ENCODE data around the gene COMMD7. TPM values are rescaled to one million over a fixed set of nuclear protein-coding genes. Genes with fewer than 3 reads are reported as not detected.

COMMD7 gene
- total RNA-seq (2014; rRNA removed; shearing (Covaris generic)) = 25.1 and 29.2 TPM in 2 replicates
- polyA plus RNA-seq (2014; cell fraction: nucleus; rRNA removed) = 17.6 and 24.0 TPM in 2 replicates

DNA sequence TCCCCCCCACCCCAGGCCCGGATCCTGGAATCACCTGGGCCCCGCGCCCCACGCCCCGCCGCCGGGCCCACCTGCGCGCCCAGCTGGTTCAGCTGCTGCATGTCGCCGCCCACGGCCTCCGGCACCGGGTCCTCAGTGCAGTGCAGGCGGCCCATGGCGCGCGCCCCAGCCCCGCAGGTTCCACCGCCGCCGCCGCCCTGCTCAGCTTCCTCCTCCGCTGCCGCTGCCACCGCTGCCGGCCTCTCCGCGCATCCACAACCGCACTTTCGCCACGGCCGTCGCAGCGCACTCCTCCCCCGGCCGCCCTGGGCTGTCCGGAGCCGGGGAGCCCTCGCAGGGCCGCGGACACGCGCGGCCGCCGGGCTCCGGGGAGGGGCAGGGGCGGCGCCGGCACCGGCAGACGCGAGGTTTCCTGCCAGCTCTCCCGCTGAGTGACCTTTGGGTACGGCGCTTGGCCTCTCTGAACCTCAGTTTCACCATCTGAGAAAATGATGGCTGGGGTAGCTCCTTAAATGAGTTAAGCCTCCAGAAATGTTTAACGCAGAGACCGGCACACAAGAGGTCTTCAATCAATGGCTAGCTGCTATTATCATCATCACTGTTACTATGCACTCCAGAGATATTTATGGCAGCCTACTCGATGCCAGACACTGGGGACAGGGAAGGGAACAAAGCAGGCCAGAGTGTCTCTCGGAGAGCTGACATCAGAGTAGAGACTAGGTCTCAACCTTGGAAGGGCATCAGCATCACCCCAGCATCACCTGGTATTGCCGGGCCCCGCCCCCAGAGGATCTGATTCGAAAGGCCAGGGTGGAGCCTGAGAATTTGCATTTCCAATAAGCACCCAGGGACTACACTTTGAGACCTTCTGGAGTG, at the start of gene COMMD7:
Gene COMMD7, minus strand, starts transcription at position 231 of the 876 bp plus-strand sequence. Its CDS starts 76 bp downstream, at position 155.
- DNase-seq (ENCODE audit: extremely low read depth, low read depth) = no peak

DNA sequence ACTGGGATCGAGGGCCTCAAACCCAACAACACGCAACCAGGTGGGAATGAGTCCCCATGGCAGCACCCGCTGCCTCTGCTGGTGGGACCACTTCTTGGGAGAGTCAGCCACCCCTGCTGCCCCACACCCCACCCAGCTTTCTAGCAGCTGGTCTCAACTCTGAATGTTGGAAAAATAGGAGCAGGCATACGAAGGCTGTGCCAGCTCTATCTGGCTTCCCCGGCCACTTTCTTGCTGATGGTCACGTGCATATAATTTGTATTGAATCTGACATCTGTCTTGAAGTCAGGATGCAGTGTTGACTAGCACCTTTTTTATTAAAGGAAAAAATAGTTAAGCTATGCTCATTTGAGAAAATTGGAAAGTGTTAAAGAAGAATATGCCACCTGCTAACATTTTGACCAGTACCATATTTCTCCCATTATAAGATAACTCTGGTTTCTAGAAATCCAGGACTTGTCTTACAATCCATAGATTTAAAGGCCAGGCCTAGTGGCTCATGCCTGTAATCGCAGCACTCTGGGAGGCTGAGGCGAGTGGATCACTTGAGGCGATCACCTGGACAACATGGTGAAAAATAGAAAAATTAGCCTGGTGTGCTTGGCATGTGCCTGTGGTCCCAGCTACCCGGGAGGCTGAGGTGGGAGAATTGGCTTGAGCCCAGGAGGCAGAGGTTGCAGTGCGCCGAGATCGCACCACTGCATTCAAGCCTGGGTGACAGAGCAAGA, 49.6 kb upstream of the COMMD7 start:
- DNase-seq (ENCODE audit: extremely low read depth, low read depth) = no peak

DNA sequence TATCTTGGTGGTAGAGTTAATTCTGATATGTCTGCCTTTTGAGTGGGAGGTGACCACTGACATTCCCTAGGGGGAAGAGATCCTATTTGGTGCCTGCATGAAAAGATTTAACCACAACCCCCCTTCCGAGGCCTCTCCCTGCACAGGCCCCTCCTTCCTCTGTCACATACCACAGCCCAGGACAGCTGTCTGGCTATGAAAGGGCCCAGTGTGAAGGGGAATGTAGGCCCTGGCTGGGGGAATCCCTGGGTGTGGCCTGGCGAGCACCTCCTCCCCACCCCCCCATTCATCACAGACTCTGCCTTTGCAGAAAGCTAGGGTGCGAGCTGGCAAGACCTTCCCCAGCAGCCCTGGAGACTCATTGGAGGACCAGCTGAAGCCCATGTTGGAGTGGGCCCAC, 49.0 kb upstream of the COMMD7 start:
- DNase-seq (ENCODE audit: extremely low read depth, low read depth) = no peak

DNA sequence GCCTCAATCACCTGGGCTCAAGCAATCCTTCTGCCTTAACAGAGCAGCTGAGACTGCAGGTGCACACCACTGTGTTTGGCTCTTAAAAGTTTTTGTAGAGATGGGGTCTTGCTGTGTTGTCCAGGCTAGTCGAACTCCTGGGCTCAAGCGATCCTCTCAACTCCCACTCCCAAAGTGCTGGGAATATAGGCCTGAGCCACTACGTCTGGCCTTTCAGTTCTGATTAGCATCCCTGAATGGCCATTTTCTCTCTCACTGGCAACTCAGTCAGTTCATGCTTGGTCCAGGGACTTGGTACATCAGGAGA, 47.4 kb upstream of the COMMD7 start:
- DNase-seq (ENCODE audit: extremely low read depth, low read depth) = no peak

DNA sequence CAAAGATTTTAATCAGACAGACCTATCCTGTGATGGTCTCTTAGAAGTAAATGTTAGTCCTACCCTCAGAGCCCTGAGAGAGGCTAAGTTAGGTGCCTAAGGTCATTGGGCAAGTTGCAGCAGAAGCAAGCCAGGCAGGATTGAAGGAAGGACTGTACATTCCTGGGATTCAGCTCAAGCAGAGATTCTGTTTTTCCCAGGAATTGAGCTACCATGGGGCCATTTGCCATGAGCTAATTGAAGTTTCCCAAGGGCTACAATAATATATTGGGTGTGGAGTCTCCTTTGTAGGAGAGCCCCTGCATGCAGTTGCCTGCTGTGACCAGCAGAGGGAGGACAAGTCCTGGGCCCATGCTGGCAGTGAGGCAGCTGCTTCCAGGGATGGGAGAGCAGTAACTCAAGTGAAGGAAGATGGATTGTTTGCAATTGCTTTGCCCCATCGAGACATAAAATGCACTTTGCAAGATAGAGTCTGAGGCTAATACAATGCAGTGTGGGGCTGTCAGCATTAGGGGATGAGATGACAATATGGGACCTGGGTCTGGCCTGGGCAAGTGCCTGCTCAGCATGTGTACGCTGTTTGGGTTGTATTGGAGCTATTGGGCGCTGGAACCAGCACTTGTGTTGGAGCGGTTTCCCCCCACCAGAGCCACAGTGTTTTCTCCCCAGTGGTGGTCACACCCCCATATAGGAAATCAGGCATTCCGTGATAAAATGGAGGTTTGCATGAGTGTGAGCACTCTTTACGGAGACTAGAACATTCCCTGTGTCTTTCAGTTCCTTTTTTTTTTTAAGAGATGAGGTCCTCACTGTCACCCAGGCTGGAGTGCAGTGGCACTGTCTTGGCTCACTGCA, 46.9 kb upstream of the COMMD7 start:
- DNase-seq (ENCODE audit: extremely low read depth, low read depth) = peak; percentile 48

DNA sequence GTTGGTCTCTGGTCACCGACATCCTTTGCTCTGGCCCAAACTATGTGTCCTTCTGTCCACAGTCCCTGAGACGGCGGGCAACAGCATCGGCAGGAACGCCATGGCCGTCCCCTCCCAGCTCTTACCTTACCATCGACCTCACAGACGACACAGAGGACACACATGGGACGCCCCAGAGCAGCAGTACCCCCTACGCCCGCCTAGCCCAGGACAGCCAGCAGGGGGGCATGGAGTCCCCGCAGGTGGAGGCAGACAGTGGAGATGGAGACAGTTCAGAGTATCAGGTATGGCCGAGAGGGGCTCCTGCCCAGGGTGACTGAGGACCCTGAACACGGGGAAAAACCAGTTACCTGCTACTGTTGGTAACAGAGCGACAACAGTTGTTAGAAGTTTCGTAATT, 43.9 kb upstream of the COMMD7 start:
- DNase-seq (ENCODE audit: extremely low read depth, low read depth) = no peak

DNA sequence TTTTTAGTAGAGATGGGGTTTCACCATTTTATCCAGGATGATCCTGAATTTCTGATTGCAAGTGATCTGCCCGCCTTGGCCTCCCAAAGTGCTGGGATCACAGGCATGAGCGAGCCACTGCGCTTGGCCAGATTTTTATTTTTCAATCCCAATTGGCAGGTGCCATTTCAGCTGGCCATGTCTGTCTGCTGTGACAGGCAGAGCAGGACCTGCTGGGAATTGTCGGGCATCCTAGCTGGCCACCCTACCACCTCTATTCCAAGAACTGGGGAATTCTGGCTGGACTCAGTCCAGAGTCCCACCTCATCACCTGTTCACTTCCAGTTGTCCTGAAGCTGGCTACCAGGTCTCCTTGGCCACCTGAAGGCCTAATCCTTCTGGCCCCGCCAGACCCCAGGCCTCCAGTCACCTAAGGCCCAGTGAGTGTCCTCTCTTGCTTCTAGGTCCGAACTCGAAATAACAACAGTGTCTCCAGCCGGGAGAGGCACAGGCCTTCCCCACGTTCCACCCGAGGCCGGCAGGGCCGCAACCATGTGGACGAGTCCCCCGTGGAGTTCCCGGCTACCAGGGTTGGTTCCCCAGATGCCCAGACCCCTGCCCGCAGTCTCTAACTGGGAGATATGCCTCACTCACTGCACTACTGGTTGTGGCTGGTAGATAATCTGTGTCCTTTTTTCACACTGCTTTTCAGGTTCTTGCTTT, 42.9 kb upstream of the COMMD7 start:
- no peak for DNase-seq (ENCODE audit: extremely low read depth, low read depth)

DNA sequence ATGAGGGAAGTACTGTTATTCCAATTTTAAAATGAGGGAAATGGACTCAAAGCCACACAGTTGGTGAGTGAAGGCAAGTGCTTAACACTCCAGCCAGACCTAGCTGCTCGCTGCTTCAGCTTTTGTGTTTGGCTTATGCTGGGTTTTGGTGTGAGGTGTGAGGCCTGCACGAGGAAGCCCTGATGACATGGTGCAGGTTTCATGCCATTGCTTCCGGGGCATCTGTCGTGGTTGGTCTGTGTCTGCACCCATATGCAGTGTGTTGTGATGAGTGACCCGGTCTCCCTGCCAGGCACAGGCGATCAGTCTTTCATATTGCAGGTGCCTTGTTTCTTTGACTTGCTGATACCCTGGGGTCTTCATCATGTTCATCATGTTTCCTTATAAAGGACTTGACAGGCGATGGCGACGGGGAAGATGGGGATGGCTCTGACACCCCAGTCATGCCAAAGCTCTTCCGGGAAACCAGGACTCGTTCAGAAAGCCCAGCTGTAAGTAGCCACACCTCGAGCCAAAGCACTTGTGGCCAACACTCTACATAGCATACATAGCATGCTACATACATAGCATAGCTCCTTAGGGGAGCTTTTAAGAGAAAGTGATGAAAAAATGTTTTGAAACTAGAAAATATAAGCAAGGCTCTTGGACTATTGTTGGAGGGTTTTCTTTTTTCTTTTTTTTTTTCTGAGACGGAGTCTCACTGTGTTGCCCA, 41.3 kb upstream of the COMMD7 start:
- DNase-seq (ENCODE audit: extremely low read depth, low read depth) = no peak

DNA sequence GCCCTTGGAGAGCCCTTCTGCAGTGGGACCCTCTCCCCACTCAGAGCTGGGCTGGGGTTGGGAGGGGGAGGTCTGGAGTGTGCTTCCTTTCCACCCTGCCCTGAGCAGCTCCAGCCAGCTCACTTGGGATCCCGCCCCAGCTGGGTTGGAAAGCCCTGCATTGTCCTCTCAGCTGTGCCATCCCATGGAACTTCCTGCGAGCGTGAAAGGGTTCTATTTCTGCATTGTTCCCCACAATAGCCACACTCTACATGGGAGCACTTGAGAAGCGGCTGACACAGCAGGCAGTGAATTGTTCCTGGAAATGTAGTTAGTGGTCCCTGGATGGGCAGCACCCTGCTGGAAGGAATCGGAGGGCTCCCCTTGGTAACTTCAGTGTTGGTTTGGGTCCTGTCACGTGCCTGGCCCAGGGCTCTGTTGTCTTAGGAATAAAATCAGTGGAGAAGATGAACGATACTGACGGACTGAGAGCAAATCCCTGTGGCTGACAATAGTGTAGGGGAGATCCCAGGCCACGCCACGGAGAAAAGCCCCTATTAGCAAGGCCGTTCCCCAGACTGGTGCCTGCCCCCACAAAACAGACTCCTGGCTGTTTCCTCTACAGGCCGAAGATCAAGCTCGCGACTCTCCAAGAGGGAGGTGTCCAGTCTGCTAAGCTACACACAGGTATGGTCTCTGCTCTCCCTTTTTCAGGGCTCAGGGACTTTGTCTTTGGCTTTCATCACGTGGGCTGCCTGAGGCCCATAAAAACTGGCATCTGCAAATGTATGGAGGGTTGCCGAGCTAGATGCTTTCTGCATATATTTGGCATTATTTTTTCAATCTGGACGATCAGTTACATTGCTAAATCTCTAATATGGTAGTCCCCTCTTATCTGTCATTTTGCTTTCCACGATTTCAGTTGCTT, 37.7 kb upstream of the COMMD7 start:
- DNase-seq (ENCODE audit: extremely low read depth, low read depth) = no peak

DNA sequence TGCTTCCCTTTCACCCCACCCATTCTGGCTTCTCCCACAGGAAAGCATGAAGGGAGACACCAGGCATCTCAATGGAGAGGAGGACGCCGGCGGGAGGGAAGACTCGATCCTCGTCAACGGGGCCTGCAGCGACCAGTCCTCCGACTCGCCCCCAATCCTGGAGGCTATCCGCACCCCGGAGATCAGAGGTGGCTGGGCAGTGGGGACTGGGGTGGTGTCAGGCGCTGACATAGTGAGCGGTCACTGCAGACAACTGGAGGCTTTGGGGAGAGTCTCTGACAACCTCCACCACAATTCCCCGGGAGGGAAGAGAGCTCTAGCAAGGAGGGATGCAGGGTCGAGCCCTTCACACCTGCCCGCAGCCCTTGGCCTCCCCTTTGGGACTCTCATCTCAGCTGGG, 37.0 kb upstream of the COMMD7 start:
- no peak for DNase-seq (ENCODE audit: extremely low read depth, low read depth)

DNA sequence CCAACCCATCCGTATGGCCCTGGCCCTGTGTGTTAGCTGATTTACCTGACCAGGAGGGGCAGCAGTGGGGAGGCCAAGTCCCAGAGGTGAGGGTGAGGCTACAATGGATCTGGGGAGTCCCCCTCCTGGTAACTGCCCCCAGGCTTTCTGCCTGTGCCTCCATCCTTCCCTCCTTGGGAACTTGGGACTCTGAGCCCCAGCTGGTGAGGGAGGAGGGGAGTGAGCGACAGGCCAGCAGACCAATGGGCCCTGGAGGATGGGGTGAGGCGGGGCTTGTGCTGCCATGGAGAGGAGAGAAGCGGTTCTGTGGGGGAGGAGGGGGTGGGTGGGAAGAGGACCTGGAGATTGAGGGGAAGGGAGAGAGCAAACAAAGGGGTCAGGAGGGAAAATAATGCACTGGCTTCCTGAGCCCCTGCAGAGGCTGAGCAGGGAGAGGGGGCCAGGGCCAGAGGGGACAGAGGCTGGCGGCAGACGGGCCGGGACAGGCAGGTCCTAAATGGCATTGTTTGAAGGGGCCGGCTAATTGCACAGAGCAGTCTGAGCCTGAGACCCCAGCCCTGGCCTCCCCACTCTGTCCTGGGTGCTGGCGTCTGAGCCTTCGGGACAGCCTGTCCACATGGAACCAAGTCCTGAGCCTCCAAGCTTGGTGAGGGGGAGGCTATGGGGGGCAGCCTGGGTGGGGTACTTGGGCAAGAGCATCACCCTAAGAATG, 36.4 kb upstream of the COMMD7 start:
- no peak for DNase-seq (ENCODE audit: extremely low read depth, low read depth)

DNA sequence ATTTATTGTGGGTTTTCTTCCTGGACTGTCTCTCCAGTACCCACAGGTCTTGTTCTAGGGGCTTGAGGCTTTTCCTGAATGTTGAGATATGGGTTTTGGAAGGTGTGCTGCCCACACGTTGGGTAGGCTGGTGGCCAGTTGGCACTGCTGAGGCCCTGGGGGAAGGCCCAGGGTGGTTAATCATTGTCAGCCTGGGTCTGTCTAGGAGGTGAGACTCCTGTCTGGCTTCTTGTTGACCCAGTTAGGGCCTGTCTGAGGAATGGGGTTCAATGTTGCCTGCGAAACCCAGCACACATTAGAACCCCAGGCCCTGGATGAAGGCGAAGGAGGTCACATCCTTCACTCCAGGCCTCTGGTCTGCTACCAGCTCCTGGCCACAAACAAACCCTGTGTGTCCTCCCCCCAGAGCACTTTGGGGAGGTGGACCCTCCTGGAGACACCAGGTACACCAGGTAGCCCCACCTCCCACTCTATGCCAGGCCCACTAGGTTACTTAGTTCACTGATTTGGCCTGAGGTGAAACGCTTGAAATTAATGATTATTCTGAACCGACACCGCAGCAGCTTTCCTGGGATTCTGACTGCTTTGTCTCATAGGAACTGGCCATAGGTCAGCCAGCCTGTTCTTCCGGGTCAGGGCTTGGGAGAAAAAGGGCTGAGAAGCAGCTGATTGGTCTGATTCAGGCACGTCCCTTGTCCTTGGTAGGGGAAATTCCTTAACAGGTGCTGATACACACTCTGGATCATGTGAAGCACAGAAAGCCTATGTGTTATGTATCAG, 34.1 kb upstream of the COMMD7 start:
- no peak for DNase-seq (ENCODE audit: extremely low read depth, low read depth)

DNA sequence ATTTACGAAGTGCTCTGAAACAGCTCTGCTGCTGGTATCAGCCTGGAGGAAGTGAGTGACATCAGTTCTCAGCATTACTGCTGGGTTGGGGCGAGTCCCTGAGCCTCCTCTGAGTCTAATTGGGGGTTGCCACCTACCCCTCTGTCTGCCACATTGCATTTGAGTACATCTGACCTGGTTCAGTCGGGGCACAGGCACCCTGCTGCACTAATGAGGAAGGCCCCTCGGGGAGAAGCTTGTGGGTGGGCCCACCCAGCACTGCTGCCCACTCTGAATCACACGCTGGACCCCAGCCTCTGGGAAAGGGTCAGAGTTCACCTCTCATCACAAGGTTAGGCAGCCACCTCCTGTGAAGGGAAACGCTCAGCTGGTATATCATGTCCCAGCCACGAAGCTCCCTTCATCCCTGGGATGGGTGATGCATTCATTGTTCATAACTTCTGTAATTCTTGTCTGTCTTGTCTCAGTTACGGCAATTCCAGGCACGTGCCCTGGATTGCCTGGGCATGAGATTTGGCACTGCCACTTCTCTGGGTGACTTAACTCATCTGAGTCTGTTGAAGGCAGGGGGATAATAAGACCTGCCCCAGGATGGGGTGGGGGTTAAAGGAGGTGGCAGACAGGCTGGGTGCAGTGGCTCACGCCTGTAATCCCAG, 32.2 kb upstream of the COMMD7 start:
- no peak for DNase-seq (ENCODE audit: extremely low read depth, low read depth)

DNA sequence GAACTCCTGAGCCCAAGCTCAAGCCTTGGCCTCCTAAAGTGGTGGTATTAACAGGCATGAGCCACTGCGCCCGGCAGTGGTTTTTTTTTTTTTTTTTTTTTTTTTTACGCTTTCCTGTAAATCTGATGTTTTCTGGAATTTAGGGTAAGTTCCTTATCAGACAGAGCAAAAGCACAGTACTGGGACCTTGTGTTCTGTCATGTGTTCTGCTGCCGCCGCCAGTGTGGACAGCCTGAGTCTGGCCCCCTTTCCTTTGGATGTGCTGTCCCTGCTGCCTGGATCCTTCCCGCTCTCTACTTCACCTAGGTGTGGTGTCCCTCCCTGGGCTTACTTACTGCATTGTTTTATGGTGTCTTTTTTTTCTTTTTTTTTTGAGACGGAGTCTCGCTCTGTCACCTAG, 30.6 kb upstream of the COMMD7 start:
- no peak for DNase-seq (ENCODE audit: extremely low read depth, low read depth)

DNA sequence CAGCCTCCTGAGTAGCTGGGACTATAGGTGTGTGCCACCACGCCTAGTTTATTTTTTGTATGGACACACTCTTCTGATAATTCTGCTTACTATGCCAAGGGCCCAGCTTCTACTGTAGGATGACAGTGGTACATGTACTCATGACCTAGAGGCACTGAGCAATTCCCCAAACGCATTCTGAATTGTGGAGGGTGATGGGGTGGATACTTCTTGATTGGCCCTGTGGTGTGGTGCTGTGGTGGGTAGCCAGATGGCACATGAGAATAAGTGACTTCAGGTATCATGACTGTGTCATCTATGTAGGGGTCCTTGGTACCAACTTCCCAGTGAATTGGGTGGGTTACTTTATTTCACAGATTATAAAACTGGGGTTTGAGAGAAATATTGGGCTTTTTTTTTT, 30.0 kb upstream of the COMMD7 start:
- DNase-seq (ENCODE audit: extremely low read depth, low read depth) = no peak

DNA sequence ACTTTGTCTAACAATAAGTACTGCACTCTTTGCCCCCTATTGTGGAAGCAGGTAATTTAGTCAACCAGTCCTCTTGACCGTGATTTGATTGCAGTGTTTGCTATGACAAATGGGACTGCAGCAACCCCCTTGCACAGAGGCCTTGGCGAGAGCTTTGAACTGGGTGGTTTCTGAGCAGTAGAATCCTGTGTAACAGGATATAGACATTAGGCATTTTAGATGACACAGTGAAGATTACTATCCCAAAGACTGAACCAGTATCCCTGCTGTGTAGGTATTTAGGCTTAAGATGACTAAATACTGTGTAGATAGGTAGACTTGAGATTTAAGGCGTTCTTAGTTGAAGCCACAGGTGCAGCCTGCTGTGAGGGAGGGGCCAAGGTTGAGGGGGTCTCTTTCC, 28.8 kb upstream of the COMMD7 start:
- DNase-seq (ENCODE audit: extremely low read depth, low read depth) = no peak
